Right renal pelvis (tissue), 4 donors: ENCODE data around the gene PTGR3. TPM values are rescaled to one million over a fixed set of nuclear protein-coding genes. Genes with fewer than 3 reads are reported as not detected.

Experiments
- DNase-seq, 4 donors: peaks; one replicate each; pipeline ENCODE4 v3.0.0-alpha.2; 2013; ENCODE audit warnings: low read depth in 4 of 4, low spot score in 3 of 4, missing footprints in 1 of 4
- polyA plus RNA-seq, 4 donors: library from polyadenylated mRNA; unstranded; fragments of 120-200 nt; gene quantifications; one replicate each; pipeline ENCODE4 v1.2.1, GENCODE V29; 2013; ENCODE audit not compliant: insufficient read length in 4 of 4

Gene PTGR3
- polyA plus RNA-seq, 4 donors, result 43.5 to 44.9 (median 43.9) TPM

DNA sequence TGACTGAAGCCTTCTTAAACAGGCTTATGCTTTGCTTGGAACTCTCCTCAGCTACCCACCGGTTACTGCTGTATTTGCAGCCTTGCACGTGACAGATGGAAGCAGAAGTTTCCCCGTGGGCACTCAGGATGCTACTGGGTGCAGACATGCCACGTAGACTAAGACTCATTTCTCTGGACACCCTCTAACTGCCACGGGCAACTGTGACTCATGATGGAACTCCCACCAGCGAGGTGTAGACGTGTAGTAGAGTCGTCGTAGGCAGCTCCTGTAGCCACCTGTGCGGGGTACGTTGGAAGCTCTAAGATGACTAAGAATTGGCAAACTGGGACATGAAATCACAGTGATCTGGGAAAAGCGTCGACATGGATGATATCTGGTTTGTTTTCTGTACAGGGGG is 29.2 kb upstream of the PTGR3 start:
- DNase-seq, result no peak

GRCh38 chr18:75235896-75236295 is 27.0 kb upstream of the PTGR3 start:
- no peak for DNase-seq

GRCh38 chr18:75234901-75235300 is 26.0 kb upstream of the PTGR3 start:
- DNase-seq, result no peak

DNA sequence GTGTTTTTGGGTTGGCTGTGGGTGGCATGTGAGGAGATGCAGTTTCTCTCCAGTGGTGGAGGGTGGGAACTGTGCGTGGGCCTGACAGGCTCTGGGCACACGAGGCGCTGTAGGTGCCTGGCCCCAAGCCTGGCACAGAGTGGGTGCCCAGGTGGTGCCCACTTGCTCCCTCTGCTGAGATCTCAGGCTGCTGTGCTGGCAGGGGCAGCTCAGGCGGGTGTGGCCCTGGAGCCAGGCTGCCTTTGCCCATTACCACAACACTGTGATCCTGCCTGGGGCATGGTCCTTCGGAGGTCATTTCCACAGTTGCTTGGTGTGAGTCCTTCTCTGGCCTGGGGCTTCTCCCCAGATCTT is 22.1 kb upstream of the PTGR3 start:
- no peak for DNase-seq

DNA sequence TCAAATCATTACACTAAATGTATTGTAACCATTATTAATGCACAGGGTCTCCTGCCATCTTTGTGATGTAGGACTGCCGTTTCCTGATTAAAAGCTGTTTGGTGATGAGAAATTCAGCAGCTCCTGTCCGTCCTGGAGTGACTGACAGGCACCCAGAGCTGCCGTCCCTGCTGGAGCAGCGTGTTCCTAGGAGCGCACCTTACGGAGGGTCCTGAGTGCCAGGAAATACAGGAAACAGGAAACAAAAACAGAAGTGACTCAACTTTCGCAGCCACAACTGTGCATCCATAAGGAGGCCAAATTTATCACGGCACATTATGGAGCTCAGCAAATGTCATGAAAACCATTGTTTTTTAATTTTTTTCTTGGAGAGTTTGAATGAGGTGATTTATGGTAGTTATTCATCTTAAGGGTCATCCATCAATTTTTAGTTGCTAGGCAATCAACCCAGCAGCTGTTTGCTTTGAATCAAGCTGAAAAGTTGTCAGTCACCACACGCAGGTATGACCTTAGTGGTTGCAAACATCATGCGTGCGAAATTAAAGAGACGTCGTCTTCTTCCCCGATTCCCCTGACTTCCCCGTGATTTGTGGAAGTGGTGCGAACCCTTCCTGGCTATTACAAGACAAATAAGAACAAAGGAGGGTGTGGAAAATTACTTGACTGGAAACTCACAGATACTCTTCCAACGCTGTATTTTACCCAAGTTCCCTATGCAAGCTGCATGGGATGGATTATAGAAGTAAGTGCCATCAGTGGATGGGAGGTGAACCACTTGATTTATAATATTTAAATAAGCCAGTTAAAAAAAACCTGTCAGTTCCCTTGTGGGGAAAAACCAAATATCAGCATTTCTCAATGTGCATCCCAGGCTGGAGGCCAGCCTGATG is 21.5 kb upstream of the PTGR3 start:
- DNase-seq, result no peak

DNA sequence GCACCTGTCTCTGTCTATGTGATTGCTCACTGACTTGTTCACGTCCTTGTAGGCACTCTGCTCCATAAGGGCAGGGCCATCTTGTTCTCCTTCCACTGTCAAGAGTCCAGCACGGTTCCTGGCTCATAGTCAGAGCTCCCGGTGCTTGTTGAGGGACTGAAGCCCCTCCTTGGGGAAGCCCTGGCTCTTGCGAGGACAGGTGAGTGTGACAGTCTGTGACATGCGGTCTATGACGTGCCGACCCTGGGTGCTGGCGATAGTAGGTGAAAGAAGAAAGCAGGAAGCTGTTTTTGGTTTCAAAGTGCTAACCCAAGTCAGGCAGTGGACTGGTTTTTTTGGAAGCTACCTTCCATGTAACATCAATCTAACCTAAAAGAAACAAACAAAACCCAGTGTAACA is 20.5 kb upstream of the PTGR3 start:
- no peak for DNase-seq

GRCh38 chr18:75228967-75229366 is 20.0 kb upstream of the PTGR3 start:
- no peak for DNase-seq

- no peak for DNase-seq
Measured at GRCh38 chr18:75227535-75228296, 18.8 kb upstream of the PTGR3 start.

GRCh38 chr18:75226956-75227316 is 18.0 kb upstream of the PTGR3 start:
- no peak for DNase-seq

- DNase-seq, result no peak
Measured at GRCh38 chr18:75226286-75226955, 17.5 kb upstream of the PTGR3 start.

- no peak for DNase-seq
Measured at GRCh38 chr18:75223687-75224347, 14.9 kb upstream of the PTGR3 start.

- DNase-seq, result no peak
Measured at GRCh38 chr18:75222407-75222806, 13.5 kb upstream of the PTGR3 start.

- DNase-seq, result no peak
Measured at GRCh38 chr18:75221897-75222296, 13.0 kb upstream of the PTGR3 start.

DNA sequence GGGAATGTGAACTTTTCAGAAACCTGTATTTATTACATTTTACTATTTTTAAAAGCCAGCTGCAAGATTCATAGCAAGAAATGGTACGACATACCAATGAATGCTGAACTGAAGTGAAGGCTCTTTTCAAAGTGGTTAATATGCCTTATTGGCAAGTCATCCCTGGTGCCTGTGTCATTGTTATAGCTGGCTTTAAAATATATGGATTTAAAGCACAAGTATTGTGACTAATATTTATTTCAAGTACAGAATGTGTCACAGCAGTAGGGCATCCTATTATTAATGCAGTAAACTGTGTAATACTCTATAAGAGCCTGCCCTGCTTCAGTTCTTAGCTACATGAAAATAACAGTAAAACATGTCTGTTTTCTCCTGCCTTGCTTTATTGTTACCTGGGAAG is 12.5 kb upstream of the PTGR3 start:
- no peak for DNase-seq

- DNase-seq, result no peak
Measured at GRCh38 chr18:75220551-75221355, 11.8 kb upstream of the PTGR3 start.

DNA sequence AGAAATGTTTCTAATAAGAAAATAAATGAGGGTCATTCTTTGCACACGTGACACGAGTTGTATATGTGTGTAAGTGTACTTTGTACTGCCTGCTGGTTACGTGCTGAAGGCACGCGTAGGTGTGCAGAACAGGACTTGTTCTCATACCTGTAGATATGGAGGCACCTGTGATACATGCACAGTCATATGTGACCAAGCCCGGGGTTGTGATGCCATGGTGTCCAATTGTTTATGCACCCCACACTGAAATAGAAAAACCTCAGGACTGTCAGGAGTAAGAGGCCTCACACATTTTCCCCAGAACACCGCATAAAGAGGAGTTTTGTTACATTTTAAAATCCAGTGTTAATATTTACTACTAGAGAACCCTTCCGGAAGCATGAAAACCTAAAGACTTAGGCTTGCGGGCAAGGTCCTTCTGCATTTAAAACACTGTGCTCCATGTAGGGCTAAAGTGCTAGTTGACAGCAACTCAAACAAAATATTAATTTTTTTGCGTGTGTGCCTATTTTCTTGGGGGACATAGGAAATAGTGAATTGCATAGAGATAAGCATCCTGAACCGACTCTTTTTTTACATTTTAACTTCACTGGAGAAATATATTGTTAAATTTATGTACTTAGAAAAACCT is 10.9 kb upstream of the PTGR3 start:
- DNase-seq, result no peak

- DNase-seq, result no peak
Measured at GRCh38 chr18:75218065-75218923, 9.4 kb upstream of the PTGR3 start.

GRCh38 chr18:75216911-75217689 is 8.2 kb upstream of the PTGR3 start:
- DNase-seq, result no peak
